OCI-LY7 (cell line): ENCODE data around the gene YY1. TPM values are rescaled to one million over a fixed set of nuclear protein-coding genes. Genes with fewer than 3 reads are reported as not detected.
A peak's percentile ranks its signal among the peaks of the same experiment; 100 is the strongest.

ENCODE experiments used
- BruUV-seq: library from RNA; stranded (reverse); fragments of 400-500 nt; replicated peaks from 2 replicates; lab custom pipeline; 2021; lab: Mats Ljungman, UMichigan
- CTCF ChIA-PET: fragments of 300-600 bp; sonication (Branson Sonifier 250); formaldehyde crosslinking; loops from one replicate; lab custom pipeline; 2022; ENCODE audit warnings: antibody characterized with exemption; ENCODE audit not compliant: unreplicated experiment; lab: Charles Lee
- POLR2A ChIA-PET: fragments of 300-600 bp; sonication (Branson Sonifier 250); formaldehyde crosslinking; loops from one replicate; lab custom pipeline; 2022; ENCODE audit warnings: antibody characterized with exemption; lab: Charles Lee
- DNase-seq: peaks from one replicate; pipeline ENCODE4 v3.0.0-alpha.2; 2015; ENCODE audit warnings: low spot score
- H2AFZ ChIP-seq: fragments of 200-600 bp; sonication (generic), shearing (Covaris generic); 2 replicates; pipeline ENCODE4 v1.6.1; 2014; ENCODE audit warnings: mild to moderate bottlenecking, antibody characterized with exemption, low read length, moderate library complexity
- H3K27ac ChIP-seq: fragments of 200-600 bp; sonication (generic); 2 replicates; pipeline ENCODE4 v1.5.1; 2014; ENCODE audit warnings: mixed run types, low read depth, mild to moderate bottlenecking, moderate library complexity, low read length, inconsistent platforms; ENCODE audit not compliant: poor library complexity, severe bottlenecking
- H3K36me3 ChIP-seq: fragments of 200-600 bp; sonication (generic); 2 replicates; pipeline ENCODE4 v1.6.1; 2014; ENCODE audit warnings: mild to moderate bottlenecking, antibody characterized with exemption, low read length, moderate library complexity, mixed read lengths; ENCODE audit not compliant: insufficient read depth
- H3K4me1 ChIP-seq: fragments of 200-600 bp; sonication (generic); 2 replicates; pipeline ENCODE4 v1.5.1; 2014; ENCODE audit warnings: mild to moderate bottlenecking, low read length; ENCODE audit not compliant: insufficient read depth, poor library complexity, severe bottlenecking
- H3K4me2 ChIP-seq: fragments of 200-600 bp; sonication (generic); 2 replicates; pipeline ENCODE4 v1.6.1; 2014; ENCODE audit warnings: mild to moderate bottlenecking, low read length
- H3K4me3 ChIP-seq: fragments of 200-600 bp; sonication (generic); 2 replicates; pipeline ENCODE4 v1.5.1; 2014; ENCODE audit warnings: mild to moderate bottlenecking, low read depth, low read length; ENCODE audit not compliant: poor library complexity, severe bottlenecking
- H3K79me2 ChIP-seq: fragments of 200-600 bp; sonication (generic); 2 replicates; pipeline ENCODE4 v1.6.1; 2016; ENCODE audit warnings: low read depth, mild to moderate bottlenecking, low read length, moderate library complexity, mixed read lengths; ENCODE audit not compliant: insufficient read depth
- H3K9me2 ChIP-seq: fragments of 200-600 bp; sonication (generic); 2 replicates; pipeline ENCODE4 v1.6.1; 2016; ENCODE audit warnings: mild to moderate bottlenecking, low read length, mixed read lengths; ENCODE audit not compliant: insufficient read depth
- H3K9me3 ChIP-seq: fragments of 200-600 bp; sonication (generic); 2 replicates; pipeline ENCODE4 v1.6.1; 2014; ENCODE audit warnings: mild to moderate bottlenecking, mixed run types, low read length, mixed read lengths
- H4K20me1 ChIP-seq: fragments of 200-600 bp; sonication (generic); 2 replicates; pipeline ENCODE4 v1.6.1; 2014; ENCODE audit warnings: mild to moderate bottlenecking, antibody characterized with exemption, low read length, moderate library complexity, mixed read lengths; ENCODE audit not compliant: insufficient read depth
- EZH2phosphoT487 ChIP-seq: fragments of 200-600 bp; sonication (generic); IDR thresholded peaks from 2 replicates; pipeline ENCODE4 v1.6.1; 2018; ENCODE audit warnings: low read depth, borderline replicate concordance, mild to moderate bottlenecking, mixed run types, antibody characterized with exemption, low read length, moderate library complexity, mixed read lengths
- intact Hi-C: fragments of 100-400 bp; cut with micrococcal nuclease; formaldehyde crosslinking; loops from one replicate; pipeline ENCODE4 v1.10.0; 2022; ENCODE audit not compliant: unreplicated experiment
- total RNA-seq, 2 experiments: library from RNA; depleted of rRNA in 1 of 2; stranded (reverse); fragments of >200 nt in 1 of 2; shearing (Covaris generic) in 1 of 2; gene quantifications; 2 replicates each; pipeline ENCODE4 v1.2.3, GENCODE V29; 2014 to 2022
- TF ChIP-seq, protein P1 (sequence below): fragments of 200-600 bp; sonication (generic); conservative IDR thresholded peaks from 2 replicates; pipeline ENCODE4 v1.5.1; 2014; ENCODE audit warnings: mild to moderate bottlenecking, antibody characterized with exemption, low read length, moderate library complexity, mixed read lengths

The YY1 gene
- total RNA-seq, 2 experiments from 2014 or later, result 59.9 to 140 TPM

GRCh38 chr14:100240668-100241032, 1.7 kb downstream of the YY1 start:
- Histone ChIP-seq H3K36me3 (peaks cover 59% of the 10 kb centered on the region), H3K4me3 (peak overlapping the region; percentile 100), H4K20me1 (peaks cover 40% of the 10 kb centered on the region), H3K9me2 (no peaks in the 10 kb centered on the region), H2AFZ (no peak overlapping the region), H3K4me1 (peaks cover 59% of the 10 kb centered on the region), H3K4me2 (peak overlapping the region; percentile 93), H3K9me3 (no peaks in the 10 kb centered on the region), H3K79me2 (peaks cover 89% of the 10 kb centered on the region), H3K27ac (peak overlapping the region; percentile 61)
- ChIA-PET CTCF (interaction anchor here (1.1 kb wide), 1 partner anchor 21 kb away, joined by 3 read pairs; no protein-coding TSS in a partner anchor), POLR2A (interaction anchor here (0.6 to 1.7 kb wide), 5 partner anchors 16 to 175 kb away, joined by 3 to 8 read pairs (median 3); no protein-coding TSS in a partner anchor)
- no TSS peak for BruUV-seq
- intact Hi-C loops, result loop anchor here (2.0 to 5.0 kb wide), 3 partner anchors 16 to 136 kb away; partner anchors contain the start of gene WDR25
- DNase-seq, result no peak
- no peak for TF ChIP-seq EZH2phosphoT487
- TF ChIP-seq, protein P1, sequence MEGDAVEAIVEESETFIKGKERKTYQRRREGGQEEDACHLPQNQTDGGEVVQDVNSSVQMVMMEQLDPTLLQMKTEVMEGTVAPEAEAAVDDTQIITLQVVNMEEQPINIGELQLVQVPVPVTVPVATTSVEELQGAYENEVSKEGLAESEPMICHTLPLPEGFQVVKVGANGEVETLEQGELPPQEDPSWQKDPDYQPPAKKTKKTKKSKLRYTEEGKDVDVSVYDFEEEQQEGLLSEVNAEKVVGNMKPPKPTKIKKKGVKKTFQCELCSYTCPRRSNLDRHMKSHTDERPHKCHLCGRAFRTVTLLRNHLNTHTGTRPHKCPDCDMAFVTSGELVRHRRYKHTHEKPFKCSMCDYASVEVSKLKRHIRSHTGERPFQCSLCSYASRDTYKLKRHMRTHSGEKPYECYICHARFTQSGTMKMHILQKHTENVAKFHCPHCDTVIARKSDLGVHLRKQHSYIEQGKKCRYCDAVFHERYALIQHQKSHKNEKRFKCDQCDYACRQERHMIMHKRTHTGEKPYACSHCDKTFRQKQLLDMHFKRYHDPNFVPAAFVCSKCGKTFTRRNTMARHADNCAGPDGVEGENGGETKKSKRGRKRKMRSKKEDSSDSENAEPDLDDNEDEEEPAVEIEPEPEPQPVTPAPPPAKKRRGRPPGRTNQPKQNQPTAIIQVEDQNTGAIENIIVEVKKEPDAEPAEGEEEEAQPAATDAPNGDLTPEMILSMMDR, result peak; percentile 49; the same call in 1 of the 2 replicates

- no peaks in the 10 kb centered on the region for H3K9me2 ChIP-seq
- peaks cover 44% of the 10 kb centered on the region for H4K20me1 ChIP-seq
- BruUV-seq, result no TSS peak
- H3K4me1 ChIP-seq, result peaks cover 59% of the 10 kb centered on the region
- H3K27ac ChIP-seq, result peak overlapping the region; percentile 61
- intact Hi-C loops, result loop anchor here (2.0 to 5.0 kb wide), 3 partner anchors 16 to 136 kb away; partner anchors contain the start of gene WDR25
- no peak for DNase-seq
- H3K4me2 ChIP-seq, result peak overlapping the region; percentile 93
- H3K9me3 ChIP-seq, result no peaks in the 10 kb centered on the region
- H3K79me2 ChIP-seq, result peaks cover 89% of the 10 kb centered on the region
- TF ChIP-seq EZH2phosphoT487, result no peak
- TF ChIP-seq, protein P1, result no peak
- H2AFZ ChIP-seq, result no peak overlapping the region
- H3K4me3 ChIP-seq, result peak overlapping the region; percentile 100
- CTCF ChIA-PET, result interaction anchor here (1.1 kb wide), 2 partner anchors 20 to 31 kb away, joined by 3 read pairs; no protein-coding TSS in a partner anchor
- H3K36me3 ChIP-seq, result peaks cover 58% of the 10 kb centered on the region
- POLR2A ChIA-PET, result interaction anchor here (0.5 to 1.7 kb wide), 6 partner anchors 16 to 175 kb away, joined by 3 to 8 read pairs (median 4); no protein-coding TSS in a partner anchor
Observed at GRCh38 chr14:100241279-100241678, 2.3 kb downstream of the YY1 start.

DNA sequence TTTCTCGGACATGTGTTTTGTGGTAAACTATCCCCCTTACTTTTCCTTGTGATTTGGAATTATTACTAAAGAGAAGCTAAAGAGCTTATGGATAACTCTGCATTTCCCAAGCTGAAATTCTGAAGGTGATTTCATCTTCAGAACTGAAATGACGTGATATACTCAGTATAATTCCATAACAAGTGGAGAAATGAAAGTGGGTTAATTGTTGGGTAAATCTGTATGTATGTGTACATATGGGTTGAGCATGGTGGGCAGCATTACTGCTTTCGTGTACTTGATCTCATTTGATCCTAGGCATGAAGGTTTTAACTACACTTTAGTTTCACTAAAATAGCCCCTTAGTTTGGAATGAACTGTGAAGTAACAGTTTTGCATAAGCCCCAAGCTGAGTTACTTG, 4.1 kb downstream of the YY1 start:
- CTCF ChIA-PET, result interaction anchor here (0.9 kb wide), 1 partner anchor 13 kb away, joined by 3 read pairs; no protein-coding TSS in a partner anchor
- H3K36me3 ChIP-seq, result peaks cover 61% of the 10 kb centered on the region
- POLR2A ChIA-PET, result interaction anchor here (0.6 to 1.5 kb wide), 3 partner anchors 11 to 17 kb away, joined by 5 to 8 read pairs (median 5); no protein-coding TSS in a partner anchor
- no peak overlapping the region for H2AFZ ChIP-seq
- H3K4me1 ChIP-seq, result peaks cover 64% of the 10 kb centered on the region
- no peaks in the 10 kb centered on the region for H3K9me3 ChIP-seq
- peaks cover 89% of the 10 kb centered on the region for H3K79me2 ChIP-seq
- intact Hi-C loops, result loop anchor here (5.0 kb wide), 1 partner anchor 44 kb away; no protein-coding TSS in a partner anchor
- TF ChIP-seq EZH2phosphoT487, result no peak
- TSS peak; percentile 41 for BruUV-seq
- H3K4me2 ChIP-seq, result peak overlapping the region; percentile 93
- no peak for DNase-seq
- H4K20me1 ChIP-seq, result peaks cover 42% of the 10 kb centered on the region
- H3K4me3 ChIP-seq, result peak overlapping the region; percentile 100
- no peaks in the 10 kb centered on the region for H3K9me2 ChIP-seq
- peak overlapping the region; percentile 52 for H3K27ac ChIP-seq
